ENCODE data around the gene WRAP53.
A peak's percentile ranks its signal among the peaks of the same experiment; 100 is the strongest.

The WRAP53 gene

GRCh38 chr17:7745748-7746470 lies 57.6 kb downstream of the WRAP53 start:
- peak; percentile 73 for DNase-seq (ENCODE audit: low read depth)

GRCh38 chr17:7747635-7748071 lies 59.4 kb downstream of the WRAP53 start:
- DNase-seq (ENCODE audit: low read depth) = peak; percentile 37

- DNase-seq (ENCODE audit: low read depth) = no peak
Observed at GRCh38 chr17:7748076-7748775, 59.9 kb downstream of the WRAP53 start.

- DNase-seq (ENCODE audit: low read depth) = peak; percentile 72
Observed at GRCh38 chr17:7750321-7750821, 62.1 kb downstream of the WRAP53 start.

Data from GM04503 (cell line).